GM12874 (cell line): Measurements from ENCODE around the gene EPN3.

ENCODE experiments used
- TF ChIP-seq, protein P1 (sequence below): IDR thresholded peaks from 2 replicates; pipeline ENCODE4 v1.5.1; 2011; ENCODE audit warnings: low read depth, mild to moderate bottlenecking, control low read depth, low read length, moderate library complexity; ENCODE audit not compliant: insufficient read depth

The EPN3 gene

DNA sequence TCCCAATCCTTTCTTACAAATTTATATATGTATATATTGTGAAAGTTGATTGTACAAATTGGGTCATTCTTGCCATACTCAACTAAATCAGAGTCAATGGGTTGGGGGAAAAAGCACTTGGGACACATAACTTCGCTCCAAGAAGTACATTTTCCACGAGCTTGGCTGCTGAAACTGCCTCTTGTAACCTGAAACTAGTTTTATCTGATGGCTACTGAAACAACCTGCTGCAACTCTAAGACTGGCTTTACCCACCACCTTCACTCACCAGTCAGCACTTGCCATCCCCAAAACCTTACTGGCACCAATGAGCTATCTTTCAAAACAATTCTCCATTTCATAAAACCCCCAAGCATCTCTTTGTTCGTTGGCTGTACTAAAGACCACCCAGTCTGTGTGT lies 38.8 kb upstream of the EPN3 start:
- TF ChIP-seq, protein P1, sequence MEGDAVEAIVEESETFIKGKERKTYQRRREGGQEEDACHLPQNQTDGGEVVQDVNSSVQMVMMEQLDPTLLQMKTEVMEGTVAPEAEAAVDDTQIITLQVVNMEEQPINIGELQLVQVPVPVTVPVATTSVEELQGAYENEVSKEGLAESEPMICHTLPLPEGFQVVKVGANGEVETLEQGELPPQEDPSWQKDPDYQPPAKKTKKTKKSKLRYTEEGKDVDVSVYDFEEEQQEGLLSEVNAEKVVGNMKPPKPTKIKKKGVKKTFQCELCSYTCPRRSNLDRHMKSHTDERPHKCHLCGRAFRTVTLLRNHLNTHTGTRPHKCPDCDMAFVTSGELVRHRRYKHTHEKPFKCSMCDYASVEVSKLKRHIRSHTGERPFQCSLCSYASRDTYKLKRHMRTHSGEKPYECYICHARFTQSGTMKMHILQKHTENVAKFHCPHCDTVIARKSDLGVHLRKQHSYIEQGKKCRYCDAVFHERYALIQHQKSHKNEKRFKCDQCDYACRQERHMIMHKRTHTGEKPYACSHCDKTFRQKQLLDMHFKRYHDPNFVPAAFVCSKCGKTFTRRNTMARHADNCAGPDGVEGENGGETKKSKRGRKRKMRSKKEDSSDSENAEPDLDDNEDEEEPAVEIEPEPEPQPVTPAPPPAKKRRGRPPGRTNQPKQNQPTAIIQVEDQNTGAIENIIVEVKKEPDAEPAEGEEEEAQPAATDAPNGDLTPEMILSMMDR, result no peak

DNA sequence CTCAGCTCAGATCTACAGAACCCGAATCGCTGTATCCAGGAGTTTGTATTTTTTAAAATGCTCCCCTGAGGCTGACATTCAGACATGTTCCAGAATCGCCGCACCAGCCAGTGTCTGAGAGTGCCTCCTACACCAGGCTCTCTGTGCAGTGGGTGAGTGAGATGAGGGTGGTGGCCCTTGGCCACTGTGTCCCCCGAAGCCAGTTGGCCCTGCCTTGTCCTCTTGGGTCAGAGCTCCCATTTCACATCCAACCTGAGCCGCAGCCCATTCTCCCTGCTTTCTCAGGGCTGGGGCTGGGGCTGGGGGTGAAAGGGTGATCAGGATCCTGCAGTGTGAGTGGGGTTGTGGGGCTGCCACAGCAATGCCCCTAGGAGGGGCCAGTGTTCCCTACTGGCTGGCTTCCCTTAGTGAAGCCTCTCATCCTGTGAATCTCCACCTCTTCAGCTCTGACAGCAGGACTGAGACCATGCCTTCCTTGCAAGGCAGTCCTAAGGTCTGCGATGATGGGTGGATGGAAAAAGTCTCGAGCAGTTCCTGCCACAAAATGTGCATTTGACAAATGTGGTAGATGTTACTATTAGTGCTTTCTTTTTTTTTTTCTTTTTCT lies 37.2 kb upstream of the EPN3 start:
- TF ChIP-seq, protein P1, result no peak

DNA sequence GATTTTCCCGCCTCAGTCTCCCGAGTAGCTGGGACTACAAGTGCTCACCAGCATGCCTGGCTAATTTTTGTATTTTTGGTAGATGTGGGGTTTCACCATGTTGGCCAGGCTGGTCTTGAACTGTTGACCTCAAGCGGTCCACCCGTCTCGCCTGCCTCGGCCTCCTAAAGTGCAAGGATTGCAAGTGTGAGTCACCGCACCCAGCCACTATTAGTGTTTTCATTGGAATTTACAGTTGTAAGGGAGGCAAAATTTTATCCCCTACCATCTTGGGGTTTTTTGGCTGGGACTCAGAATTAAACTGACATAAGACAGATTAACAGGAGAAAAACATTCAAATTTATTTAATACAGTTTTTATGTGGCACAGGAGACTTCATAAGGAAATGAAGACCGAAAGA lies 36.6 kb upstream of the EPN3 start:
- TF ChIP-seq, protein P1, result no peak

DNA sequence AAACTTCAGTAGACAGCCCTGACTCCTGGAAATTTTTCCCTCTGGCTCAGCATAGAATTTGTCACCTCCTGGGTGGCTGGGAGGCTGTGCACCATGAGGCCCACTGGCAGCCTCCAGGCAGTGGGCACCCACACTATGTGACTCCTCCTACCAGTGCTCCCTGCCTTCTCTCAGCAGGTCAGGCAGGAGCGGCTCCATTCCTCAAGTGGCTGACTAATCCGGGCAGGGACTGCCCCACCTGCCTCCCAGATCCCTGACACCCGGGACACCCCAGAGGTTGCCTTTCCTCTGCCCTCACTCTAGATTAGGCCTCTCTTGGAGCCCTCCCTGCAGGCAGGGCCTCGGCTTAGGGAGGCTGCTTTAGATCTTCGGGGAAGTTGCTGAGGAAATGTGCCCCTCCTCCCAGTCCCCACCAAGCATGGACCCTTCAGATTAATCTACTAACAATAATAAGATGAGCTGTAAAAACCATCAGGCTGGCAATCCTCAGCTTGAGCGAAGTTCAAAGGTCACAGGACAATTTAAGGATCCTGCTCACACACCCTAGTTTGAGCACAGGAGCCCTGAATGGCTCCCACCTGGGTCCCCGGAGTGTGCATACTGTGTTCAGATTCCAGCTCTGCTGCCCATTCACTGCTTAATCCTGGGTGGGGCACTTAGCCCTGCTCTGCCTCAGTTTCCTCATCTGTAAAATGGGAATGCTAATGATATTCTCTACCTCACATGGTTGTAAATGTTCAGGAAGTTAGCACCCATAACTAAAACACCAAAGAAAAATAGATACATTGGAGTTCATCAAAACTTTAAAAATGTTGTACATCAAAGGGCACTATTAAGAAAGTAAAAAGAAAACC lies 34.3 kb upstream of the EPN3 start:
- TF ChIP-seq, protein P1, result no peak

DNA sequence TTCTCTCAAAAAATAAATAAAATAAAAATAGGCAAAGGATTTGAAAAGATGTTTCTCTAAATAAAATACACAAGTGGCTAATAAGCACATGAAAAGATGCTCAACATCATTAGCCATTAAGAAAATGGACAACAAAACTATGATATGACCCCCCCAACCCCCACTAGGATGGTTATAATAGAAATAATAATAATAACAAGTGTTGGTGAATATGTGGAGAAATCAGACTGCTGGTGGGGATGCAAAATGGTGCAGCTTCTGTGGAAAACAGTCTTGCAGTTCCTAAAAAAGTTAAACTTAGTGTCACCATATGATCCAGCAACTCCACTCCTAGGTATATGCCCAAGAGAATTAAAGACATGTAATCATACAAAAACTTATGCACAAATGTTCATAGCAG lies 33.3 kb upstream of the EPN3 start:
- TF ChIP-seq, protein P1, result no peak

DNA sequence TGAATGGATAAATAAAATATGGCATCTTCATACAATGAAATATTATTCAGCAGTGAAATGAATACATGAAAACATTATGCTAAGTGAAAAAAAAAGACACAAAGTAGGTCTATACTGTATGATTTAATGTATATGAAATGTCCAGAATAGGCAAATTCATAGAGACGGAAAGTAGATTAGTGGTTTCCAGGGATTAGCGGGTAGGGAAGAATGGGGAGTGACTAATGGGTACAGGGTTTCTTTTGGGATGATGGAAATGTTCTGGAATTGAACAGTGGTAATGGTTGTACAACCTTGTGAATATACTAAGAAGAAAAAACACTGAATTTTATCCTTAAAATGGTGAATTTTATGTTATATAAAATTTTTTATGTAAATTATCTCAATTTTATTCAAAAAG lies 32.8 kb upstream of the EPN3 start:
- TF ChIP-seq, protein P1, result no peak

DNA sequence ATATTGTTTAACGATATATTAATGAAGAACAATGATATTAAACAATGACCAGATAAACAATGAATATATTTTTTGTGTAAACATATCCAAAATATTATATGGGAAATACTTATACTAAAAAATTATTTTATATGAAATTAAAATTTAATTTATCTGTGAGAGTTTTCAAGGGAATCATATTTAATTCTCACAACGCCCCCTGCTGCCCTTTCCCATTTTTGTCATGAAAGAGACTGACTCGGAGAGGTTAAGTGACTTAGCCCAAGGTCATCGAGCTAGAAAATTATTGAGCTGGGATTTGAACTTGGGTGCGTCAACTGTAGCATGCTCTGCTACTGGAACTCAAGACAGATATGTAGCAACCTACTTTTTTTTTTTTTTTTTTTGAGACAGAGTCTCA lies 31.5 kb upstream of the EPN3 start:
- TF ChIP-seq, protein P1, result no peak
